ENCODE measurements around the gene RPGRIP1L.

- TF ChIP-seq CTCF (IDR thresholded peaks at IDR 0.05; ENCODE audit: low read depth, low read length, poor library complexity, severe bottlenecking) (no peak), EZH2phosphoT487 (IDR thresholded peaks at IDR 0.05; ENCODE audit: borderline replicate concordance, low read length) (no peak)
Observed at GRCh38 chr16:53737552-53737951, 33.9 kb upstream of the RPGRIP1L start.
